Endodermal cell (in vitro differentiated cells): ENCODE data around the gene MBD6. TPM values are rescaled to one million over a fixed set of nuclear protein-coding genes. Genes with fewer than 3 reads are reported as not detected.

Source experiments
- DNase-seq: peaks from one replicate; pipeline ENCODE4 v3.0.0-alpha.2; 2017
- H3K27ac ChIP-seq: 2 replicates; pipeline ENCODE4 v1.5.1; 2013; ENCODE audit warnings: mild to moderate bottlenecking, low read depth, low read length, moderate library complexity
- H3K27me3 ChIP-seq: 2 replicates; pipeline ENCODE4 v1.6.1; 2013; ENCODE audit warnings: mild to moderate bottlenecking, low read length, moderate library complexity; ENCODE audit not compliant: insufficient read depth, control insufficient read depth, poor library complexity, severe bottlenecking
- H3K36me3 ChIP-seq: 2 replicates; pipeline ENCODE4 v1.7.0; 2013; ENCODE audit warnings: mild to moderate bottlenecking, low read length, moderate library complexity; ENCODE audit not compliant: control insufficient read depth, insufficient read depth
- H3K4me1 ChIP-seq: one replicate; pipeline ENCODE4 v1.7.0; 2013; ENCODE audit warnings: low read length; ENCODE audit not compliant: control insufficient read depth, insufficient read depth
- H3K4me3 ChIP-seq: 2 replicates; pipeline ENCODE4 v1.5.1; 2013; ENCODE audit warnings: mild to moderate bottlenecking, low read length, moderate library complexity
- H3K9ac ChIP-seq: 2 replicates; pipeline ENCODE4 v1.6.1; 2013; ENCODE audit warnings: mild to moderate bottlenecking, low read length, moderate library complexity; ENCODE audit not compliant: poor library complexity, severe bottlenecking; ENCODE audit errors: extremely low read depth
- H3K9me3 ChIP-seq: 2 replicates; pipeline ENCODE4 v1.6.1; 2013; ENCODE audit warnings: mild to moderate bottlenecking, low read length, moderate library complexity; ENCODE audit not compliant: control insufficient read depth
- H3K27ac Mint-ChIP-seq: 2 replicates; pipeline ENCODE4 v1.8.0; 2020; ENCODE audit warnings: mixed read lengths
- H3K27me3 Mint-ChIP-seq: 2 replicates; pipeline ENCODE4 v1.8.0; 2021; ENCODE audit warnings: mild to moderate bottlenecking, mixed read lengths; ENCODE audit not compliant: insufficient read depth
- H3K36me3 Mint-ChIP-seq: 2 replicates; pipeline ENCODE4 v1.8.0; 2020; ENCODE audit warnings: low read depth, mixed read lengths
- H3K4me1 Mint-ChIP-seq: 2 replicates; pipeline ENCODE4 v1.8.0; 2020; ENCODE audit warnings: mixed read lengths
- H3K4me3 Mint-ChIP-seq: 2 replicates; pipeline ENCODE4 v1.8.0; 2020; ENCODE audit warnings: mild to moderate bottlenecking, moderate library complexity, mixed read lengths
- H3K9me3 Mint-ChIP-seq: 2 replicates; pipeline ENCODE4 v1.8.0; 2020; ENCODE audit warnings: mild to moderate bottlenecking, mixed read lengths
- whole genome bisulfite sequencing, 2 experiments: methylation state at CpG; one replicate each; pipeline versions ENCODE4 v1.1.5 to v1.1.7; 2013; ENCODE audit warnings: missing lambda C conversion rate in 2 of 2, mixed read lengths in 1 of 2; ENCODE audit not compliant: insufficient coverage in 1 of 2, insufficient read length in 1 of 2; 5-methylcytosine and 5-hydroxymethylcytosine counted together
- total RNA-seq, 2 donors: library from RNA; stranded (reverse); fragmentation: NEBNext Ultra II Directional in 1 of 2; extraction: Animal tissue kit (Norgen Biotek cat#: 25700) in 1 of 2; gene quantifications; 2 replicates in 1 of 2; 3 replicates in 1 of 2; pipeline ENCODE4 v1.2.1, GENCODE V29; 2021
- TF ChIP-seq, protein P1 (sequence below): fragments of 200-600 bp; sonication (generic); conservative IDR thresholded peaks from 2 replicates; pipeline ENCODE4 v1.5.0; 2021; ENCODE audit warnings: antibody characterized with exemption, mild to moderate bottlenecking

The MBD6 gene
- total RNA-seq, 2 donors from 2014 or later: 49.2 to 88.2 TPM

DNA sequence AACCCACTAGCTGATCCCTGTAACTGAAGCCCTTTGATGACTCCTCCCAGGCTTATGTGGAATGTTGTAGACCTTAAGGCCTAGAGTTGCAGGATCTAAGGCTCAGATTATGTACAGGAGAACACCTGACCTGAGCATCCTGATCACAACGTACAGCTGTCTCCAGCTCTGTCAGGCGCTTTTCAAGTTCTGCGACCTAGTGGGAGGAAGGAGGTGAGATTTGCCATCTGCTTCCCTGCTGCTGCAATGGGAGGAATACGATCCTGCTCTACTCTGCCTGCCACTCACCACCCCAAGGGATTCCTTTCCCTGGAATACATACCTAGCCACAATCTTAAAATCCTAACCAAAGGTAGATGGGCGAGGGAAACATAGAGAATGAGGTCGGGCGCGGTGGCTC, 10.5 kb downstream of the MBD6 start:
- Mint-ChIP-seq H3K36me3 (peaks cover 78% of the 10 kb centered on the region), H3K27me3 (no peaks in the 10 kb centered on the region), H3K9me3 (no peaks in the 10 kb centered on the region), H3K27ac (no peak overlapping the region), H3K4me3 (no peak overlapping the region), H3K4me1 (no peaks in the 10 kb centered on the region)
- TF ChIP-seq, protein P1, sequence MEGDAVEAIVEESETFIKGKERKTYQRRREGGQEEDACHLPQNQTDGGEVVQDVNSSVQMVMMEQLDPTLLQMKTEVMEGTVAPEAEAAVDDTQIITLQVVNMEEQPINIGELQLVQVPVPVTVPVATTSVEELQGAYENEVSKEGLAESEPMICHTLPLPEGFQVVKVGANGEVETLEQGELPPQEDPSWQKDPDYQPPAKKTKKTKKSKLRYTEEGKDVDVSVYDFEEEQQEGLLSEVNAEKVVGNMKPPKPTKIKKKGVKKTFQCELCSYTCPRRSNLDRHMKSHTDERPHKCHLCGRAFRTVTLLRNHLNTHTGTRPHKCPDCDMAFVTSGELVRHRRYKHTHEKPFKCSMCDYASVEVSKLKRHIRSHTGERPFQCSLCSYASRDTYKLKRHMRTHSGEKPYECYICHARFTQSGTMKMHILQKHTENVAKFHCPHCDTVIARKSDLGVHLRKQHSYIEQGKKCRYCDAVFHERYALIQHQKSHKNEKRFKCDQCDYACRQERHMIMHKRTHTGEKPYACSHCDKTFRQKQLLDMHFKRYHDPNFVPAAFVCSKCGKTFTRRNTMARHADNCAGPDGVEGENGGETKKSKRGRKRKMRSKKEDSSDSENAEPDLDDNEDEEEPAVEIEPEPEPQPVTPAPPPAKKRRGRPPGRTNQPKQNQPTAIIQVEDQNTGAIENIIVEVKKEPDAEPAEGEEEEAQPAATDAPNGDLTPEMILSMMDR: no peak
- H3K27ac ChIP-seq: no peak overlapping the region
- H3K4me1 ChIP-seq: peaks cover 6% of the 10 kb centered on the region
- H3K36me3 ChIP-seq: peaks cover 86% of the 10 kb centered on the region
- H3K27me3 ChIP-seq: no peaks in the 10 kb centered on the region
- H3K9ac ChIP-seq: no peak overlapping the region
- no peak overlapping the region for H3K4me3 ChIP-seq
- no peak for DNase-seq
- no peaks in the 10 kb centered on the region for H3K9me3 ChIP-seq
- WGBS, 2 experiments: 93 to 100% methylated on average over 1 to 8 of the region's 8 CpGs

DNA sequence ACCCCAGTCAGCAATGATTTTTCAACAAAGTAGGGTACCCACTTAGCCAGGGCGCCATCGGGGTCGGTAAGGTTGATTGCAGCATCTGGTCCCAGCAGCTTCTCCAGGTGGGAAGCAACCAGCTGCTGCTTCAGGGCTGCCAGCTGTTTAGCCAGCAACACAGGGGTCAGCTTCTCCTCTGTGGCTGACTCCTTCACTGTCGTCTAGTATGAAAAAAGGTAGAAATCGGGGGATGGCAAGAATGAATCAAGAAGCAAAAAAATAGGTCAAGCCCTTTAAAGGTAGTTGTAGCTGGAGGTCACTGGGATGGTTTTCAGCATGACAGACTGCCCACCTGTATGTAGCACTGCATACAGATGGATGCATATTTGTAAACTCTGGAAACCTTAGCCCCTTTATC, 11.6 kb downstream of the MBD6 start:
- Histone ChIP-seq H3K27me3 (no peaks in the 10 kb centered on the region), H3K9me3 (no peaks in the 10 kb centered on the region), H3K27ac (no peak overlapping the region), H3K9ac (no peak overlapping the region), H3K4me1 (peaks cover 6% of the 10 kb centered on the region), H3K4me3 (no peak overlapping the region), H3K36me3 (peaks cover 87% of the 10 kb centered on the region)
- DNase-seq: no peak
- peaks cover 80% of the 10 kb centered on the region for H3K36me3 Mint-ChIP-seq
- H3K4me3 Mint-ChIP-seq: no peak overlapping the region
- WGBS, 2 experiments: 94 to 95% methylated on average over 4 to 5 of the region's 5 CpGs
- H3K9me3 Mint-ChIP-seq: no peaks in the 10 kb centered on the region
- no peaks in the 10 kb centered on the region for H3K4me1 Mint-ChIP-seq
- H3K27me3 Mint-ChIP-seq: no peaks in the 10 kb centered on the region
- no peak overlapping the region for H3K27ac Mint-ChIP-seq
- TF ChIP-seq, protein P1: no peak

DNA sequence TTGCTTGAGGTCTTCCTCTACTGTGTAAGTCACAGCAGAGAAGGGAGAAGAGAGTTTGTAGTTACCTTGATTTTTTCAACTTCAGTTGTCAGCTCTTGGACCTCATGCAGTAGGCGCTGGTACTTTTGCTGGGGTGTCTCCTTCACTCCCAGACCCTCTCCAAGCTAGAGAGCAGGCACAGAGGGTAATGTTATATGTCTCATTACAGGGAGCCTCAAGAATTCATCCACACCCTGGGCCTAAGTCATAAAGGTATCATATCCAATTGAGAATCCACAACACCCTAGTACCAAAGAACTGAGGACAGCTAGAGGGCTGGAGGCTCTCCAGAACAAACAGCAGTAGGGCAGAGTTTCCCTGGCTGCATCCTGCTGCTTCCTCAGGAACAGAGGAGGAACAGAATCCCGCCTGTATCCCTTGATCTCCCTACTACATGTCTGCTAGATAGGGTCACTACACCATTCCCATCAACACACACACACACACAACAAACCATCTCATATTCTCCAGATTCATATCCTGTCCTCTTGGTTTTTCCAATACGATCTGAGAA, 12.4 kb downstream of the MBD6 start:
- TF ChIP-seq, protein P1: no peak
- no peak overlapping the region for H3K27ac Mint-ChIP-seq
- no peaks in the 10 kb centered on the region for H3K4me1 Mint-ChIP-seq
- Histone ChIP-seq H3K4me3 (no peak overlapping the region), H3K9me3 (no peaks in the 10 kb centered on the region), H3K27me3 (no peaks in the 10 kb centered on the region), H3K27ac (no peak overlapping the region), H3K36me3 (peaks cover 86% of the 10 kb centered on the region), H3K4me1 (peaks cover 6% of the 10 kb centered on the region), H3K9ac (no peak overlapping the region)
- H3K36me3 Mint-ChIP-seq: peaks cover 78% of the 10 kb centered on the region
- H3K27me3 Mint-ChIP-seq: no peaks in the 10 kb centered on the region
- no peaks in the 10 kb centered on the region for H3K9me3 Mint-ChIP-seq
- 91 to 100% methylated on average over 2 to 3 of the region's 3 CpGs for WGBS, 2 experiments
- no peak for DNase-seq
- no peak overlapping the region for H3K4me3 Mint-ChIP-seq
